Lower leg skin (tissue), 4 donors: ENCODE measurements around the gene MAP2K6. TPM values are rescaled to one million over a fixed set of nuclear protein-coding genes. Genes with fewer than 3 reads are reported as not detected.

Experiments used
- DNase-seq, 2 donors: peaks; one replicate each; pipeline ENCODE4 v3.0.0-alpha.2; 2019; ENCODE audit warnings: low spot score in 2 of 2
- H3K4me3 ChIP-seq: fragments of 200-600 bp; sonication (generic); 2 replicates; pipeline ENCODE4 v1.5.1; 2017; ENCODE audit warnings: mild to moderate bottlenecking, low read depth; ENCODE audit not compliant: poor library complexity, severe bottlenecking
- POLR2A ChIP-seq, 2 donors: fragments of 450-650 bp; IDR thresholded peaks; one replicate each; pipeline ENCODE4 v1.6.1; 2016 to 2017; ENCODE audit warnings: antibody characterized with exemption in 2 of 2, mild to moderate bottlenecking in 1 of 2, moderate library complexity in 1 of 2
- WGBS, 2 donors: methylation state at CpG; one replicate each; pipeline ENCODE4 v1.1.5; 2018; 5-methylcytosine and 5-hydroxymethylcytosine counted together
- intact Hi-C: fragments of 100-400 bp; cut with DNase I; formaldehyde crosslinking; loops from one replicate; pipeline ENCODE4 v1.15.0; 2023; ENCODE audit warnings: low total_unique reads
- total RNA-seq, 4 donors: library from RNA; depleted of rRNA; stranded (reverse); fragments of >200 nt; gene quantifications; one replicate each; pipeline ENCODE4 v1.1.0, GENCODE V29; 2016
- TF ChIP-seq, protein P1 (sequence below), 3 donors: fragments of 450-650 bp; IDR thresholded peaks; one replicate each; pipeline ENCODE4 v1.5.1; 2016; ENCODE audit warnings: antibody characterized with exemption in 3 of 3, mild to moderate bottlenecking in 3 of 3, moderate library complexity in 2 of 3

The MAP2K6 gene
- total RNA-seq, 4 donors from 2014 or later: 1.7 to 4.4 (median 2.0) TPM

GRCh38 chr17:69407759-69408158 is 6.7 kb upstream of the MAP2K6 start:
- no peak for TF ChIP-seq POLR2A (IDR thresholded peaks at IDR 0.05)
- TF ChIP-seq, protein P1, sequence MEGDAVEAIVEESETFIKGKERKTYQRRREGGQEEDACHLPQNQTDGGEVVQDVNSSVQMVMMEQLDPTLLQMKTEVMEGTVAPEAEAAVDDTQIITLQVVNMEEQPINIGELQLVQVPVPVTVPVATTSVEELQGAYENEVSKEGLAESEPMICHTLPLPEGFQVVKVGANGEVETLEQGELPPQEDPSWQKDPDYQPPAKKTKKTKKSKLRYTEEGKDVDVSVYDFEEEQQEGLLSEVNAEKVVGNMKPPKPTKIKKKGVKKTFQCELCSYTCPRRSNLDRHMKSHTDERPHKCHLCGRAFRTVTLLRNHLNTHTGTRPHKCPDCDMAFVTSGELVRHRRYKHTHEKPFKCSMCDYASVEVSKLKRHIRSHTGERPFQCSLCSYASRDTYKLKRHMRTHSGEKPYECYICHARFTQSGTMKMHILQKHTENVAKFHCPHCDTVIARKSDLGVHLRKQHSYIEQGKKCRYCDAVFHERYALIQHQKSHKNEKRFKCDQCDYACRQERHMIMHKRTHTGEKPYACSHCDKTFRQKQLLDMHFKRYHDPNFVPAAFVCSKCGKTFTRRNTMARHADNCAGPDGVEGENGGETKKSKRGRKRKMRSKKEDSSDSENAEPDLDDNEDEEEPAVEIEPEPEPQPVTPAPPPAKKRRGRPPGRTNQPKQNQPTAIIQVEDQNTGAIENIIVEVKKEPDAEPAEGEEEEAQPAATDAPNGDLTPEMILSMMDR (IDR thresholded peaks at IDR 0.05): no peak
- 92 to 93% methylated on average over 1 of the region's 1 CpG for WGBS, 2 donors
- intact Hi-C loops: no loop called here
- no peak overlapping the region for H3K4me3 ChIP-seq
- DNase-seq: no peak

DNA sequence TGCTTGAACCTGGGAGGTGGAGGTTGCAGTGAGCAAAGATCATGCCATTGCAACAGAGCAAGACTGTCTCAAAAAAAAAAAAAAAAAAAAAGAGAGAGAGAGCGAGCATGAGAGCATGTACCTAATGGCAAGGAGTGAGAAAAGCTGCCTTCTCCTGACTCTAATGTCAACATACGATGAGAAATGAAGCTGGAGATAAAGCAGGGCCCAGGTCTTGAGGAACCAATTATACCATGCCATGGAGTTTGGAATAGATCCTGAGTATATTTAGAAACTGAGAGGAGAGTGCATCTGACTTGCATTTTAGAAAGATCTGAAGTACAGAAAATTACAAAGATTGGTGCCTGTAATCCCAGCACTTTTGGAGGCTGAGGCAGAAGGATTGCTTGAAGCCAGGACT is 3.8 kb upstream of the MAP2K6 start:
- no peak overlapping the region for H3K4me3 ChIP-seq
- 94 to 95% methylated on average over 2 of the region's 2 CpGs for WGBS, 2 donors
- TF ChIP-seq POLR2A (IDR thresholded peaks at IDR 0.05): no peak
- TF ChIP-seq, protein P1 (IDR thresholded peaks at IDR 0.05): no peak
- DNase-seq: no peak
- intact Hi-C loops: no loop called here

DNA sequence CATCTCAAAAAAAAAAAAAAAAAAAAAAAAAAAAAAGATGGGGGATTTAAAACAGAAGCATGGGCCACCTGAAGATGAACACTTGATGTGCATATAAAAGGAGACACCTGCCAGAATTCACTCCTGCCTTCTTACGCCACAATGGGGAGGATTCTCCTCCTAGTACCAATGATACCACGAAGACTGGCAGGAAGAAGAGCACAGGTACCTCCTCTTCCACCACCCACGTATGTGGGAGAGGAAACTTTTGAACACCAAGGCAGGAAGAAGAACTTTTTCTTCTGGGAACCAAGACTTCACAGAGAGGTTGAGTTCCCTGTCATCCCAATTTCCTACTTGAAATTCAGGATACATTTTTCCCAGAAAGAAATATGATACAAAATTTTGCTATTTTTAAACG is 2.7 kb upstream of the MAP2K6 start:
- WGBS, 2 donors: 63 to 66% methylated on average over 4 of the region's 4 CpGs
- TF ChIP-seq POLR2A (IDR thresholded peaks at IDR 0.05): no peak
- intact Hi-C loops: no loop called here
- no peak overlapping the region for H3K4me3 ChIP-seq
- DNase-seq: no peak

- H3K4me3 ChIP-seq: no peak overlapping the region
- TF ChIP-seq, protein P1 (IDR thresholded peaks at IDR 0.05): no peak
- no peak for TF ChIP-seq POLR2A (IDR thresholded peaks at IDR 0.05)
- DNase-seq: no peak
- intact Hi-C loops: no loop called here
- 78 to 87% methylated on average over 4 of the region's 4 CpGs for WGBS, 2 donors
Observed at GRCh38 chr17:69412251-69412671, 2.2 kb upstream of the MAP2K6 start.

DNA sequence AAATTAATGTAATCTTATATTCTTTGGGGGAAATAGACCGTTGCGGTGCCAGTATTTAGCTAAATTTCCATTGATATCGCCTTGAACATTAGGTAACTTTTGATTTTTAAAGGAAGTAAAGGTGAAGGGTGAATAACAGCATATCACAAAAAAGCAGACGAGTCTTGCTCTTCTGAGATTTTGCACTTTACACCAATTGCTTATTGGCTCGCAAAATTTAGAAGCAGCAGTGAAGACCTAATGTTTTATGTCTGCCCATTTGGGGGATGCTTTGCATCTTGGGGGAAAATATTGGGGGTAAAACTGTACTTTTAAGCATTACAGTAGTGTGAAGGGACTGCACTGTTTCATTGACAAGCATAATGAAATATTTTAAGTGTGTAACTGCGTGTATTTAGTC is 934 bp downstream of the MAP2K6 start:
- intact Hi-C loops: no loop called here

GRCh38 chr17:69417545-69418483 is 3.3 kb downstream of the MAP2K6 start:
- no peak for TF ChIP-seq POLR2A (IDR thresholded peaks at IDR 0.05)
- TF ChIP-seq, protein P1 (IDR thresholded peaks at IDR 0.05): no peak
- no peak for DNase-seq
- 43 to 48% methylated on average over 5 of the region's 5 CpGs for WGBS, 2 donors
- intact Hi-C loops: no loop called here
- H3K4me3 ChIP-seq: no peak overlapping the region

More for the DNA sequence above, 934 bp downstream of the MAP2K6 start:
- DNase-seq: no peak
- TF ChIP-seq, protein P1 (IDR thresholded peaks at IDR 0.05): no peak
- no peak for TF ChIP-seq POLR2A (IDR thresholded peaks at IDR 0.05)
- H3K4me3 ChIP-seq: no peak overlapping the region
- 15 to 16% methylated on average over 6 of the region's 6 CpGs for WGBS, 2 donors
